LNCAP (cell line): Measurements from ENCODE around the gene MYOZ1.

Experiments
- TF ChIP-seq, protein P1 (sequence below): fragments of 450-650 bp; IDR thresholded peaks from 2 replicates; pipeline ENCODE4 v1.5.1; 2017; ENCODE audit warnings: mild to moderate bottlenecking

MYOZ1 gene

DNA sequence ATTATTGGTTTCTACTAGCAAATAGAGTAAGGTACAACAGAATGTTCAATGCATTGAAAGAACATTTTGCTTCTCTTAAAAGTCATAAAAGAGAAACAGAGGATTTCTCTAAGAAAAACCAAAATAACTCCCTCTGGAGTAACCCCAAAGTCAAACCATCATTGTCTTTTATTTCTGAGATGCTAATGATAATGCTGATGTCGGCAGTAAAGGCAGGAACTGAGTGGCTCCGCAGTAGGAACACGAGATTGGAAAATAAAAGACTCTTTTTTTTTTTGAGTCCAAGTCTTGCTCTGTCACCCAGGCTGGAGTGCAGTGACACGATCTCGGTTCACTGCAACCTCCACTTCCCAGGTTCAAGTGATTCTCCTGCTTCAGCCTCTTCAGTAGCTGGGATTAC, 47.5 kb downstream of the MYOZ1 start:
- TF ChIP-seq, protein P1, sequence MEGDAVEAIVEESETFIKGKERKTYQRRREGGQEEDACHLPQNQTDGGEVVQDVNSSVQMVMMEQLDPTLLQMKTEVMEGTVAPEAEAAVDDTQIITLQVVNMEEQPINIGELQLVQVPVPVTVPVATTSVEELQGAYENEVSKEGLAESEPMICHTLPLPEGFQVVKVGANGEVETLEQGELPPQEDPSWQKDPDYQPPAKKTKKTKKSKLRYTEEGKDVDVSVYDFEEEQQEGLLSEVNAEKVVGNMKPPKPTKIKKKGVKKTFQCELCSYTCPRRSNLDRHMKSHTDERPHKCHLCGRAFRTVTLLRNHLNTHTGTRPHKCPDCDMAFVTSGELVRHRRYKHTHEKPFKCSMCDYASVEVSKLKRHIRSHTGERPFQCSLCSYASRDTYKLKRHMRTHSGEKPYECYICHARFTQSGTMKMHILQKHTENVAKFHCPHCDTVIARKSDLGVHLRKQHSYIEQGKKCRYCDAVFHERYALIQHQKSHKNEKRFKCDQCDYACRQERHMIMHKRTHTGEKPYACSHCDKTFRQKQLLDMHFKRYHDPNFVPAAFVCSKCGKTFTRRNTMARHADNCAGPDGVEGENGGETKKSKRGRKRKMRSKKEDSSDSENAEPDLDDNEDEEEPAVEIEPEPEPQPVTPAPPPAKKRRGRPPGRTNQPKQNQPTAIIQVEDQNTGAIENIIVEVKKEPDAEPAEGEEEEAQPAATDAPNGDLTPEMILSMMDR: no peak

DNA sequence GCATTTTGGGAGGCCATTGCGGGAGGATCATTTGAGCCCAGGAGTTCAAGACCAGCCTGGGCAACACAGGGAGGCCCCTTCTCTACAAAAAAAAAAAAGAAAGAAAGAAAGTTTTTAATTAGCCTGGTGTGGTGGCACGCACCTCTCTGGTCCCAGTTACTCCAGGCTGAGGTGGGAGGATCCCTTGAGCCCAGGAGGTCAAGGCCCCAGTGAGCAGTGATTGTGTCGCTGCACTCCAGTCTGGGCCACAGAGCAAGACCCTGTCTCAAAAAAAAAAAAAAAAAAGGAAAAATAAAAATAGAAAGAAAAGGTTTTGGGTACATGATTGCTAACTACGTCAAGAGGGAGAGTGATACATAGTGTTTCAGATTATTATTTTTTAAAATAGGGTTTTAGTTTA, 48.2 kb downstream of the MYOZ1 start:
- TF ChIP-seq, protein P1: no peak

DNA sequence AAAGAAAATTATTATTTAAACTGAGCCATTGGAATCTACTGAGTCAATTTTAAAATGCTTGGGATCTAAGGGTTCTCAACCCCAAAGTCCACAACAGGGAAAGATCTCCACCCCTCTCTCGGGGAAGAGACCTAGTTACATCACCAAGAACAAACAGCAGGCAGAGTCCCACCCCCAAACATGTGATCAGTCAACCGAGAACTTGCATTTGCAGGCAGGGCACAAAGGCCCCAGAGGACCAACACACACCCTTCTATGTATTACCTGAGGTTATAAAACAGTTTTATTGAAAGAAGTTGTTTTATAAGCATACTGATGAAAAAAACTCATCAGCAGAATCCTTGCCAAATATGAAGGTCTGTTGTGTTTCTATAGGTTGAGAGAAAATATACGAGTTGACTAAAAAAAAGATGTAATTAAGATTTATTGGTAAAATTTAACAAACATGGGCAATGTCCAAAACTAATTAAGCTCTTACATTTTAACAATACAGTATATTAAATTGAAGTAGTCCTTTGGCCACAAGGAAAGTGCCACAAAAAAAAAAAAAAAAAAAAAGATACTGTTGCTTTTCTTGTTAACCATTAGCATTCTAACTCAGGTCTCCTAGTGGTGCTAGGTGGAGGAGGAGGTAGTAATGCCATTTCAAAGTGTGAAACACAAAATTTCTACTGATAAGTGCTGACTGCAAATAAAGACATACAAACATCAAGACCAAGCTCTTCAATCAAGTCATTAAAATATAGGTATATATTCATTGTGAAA, 49.2 kb downstream of the MYOZ1 start:
- TF ChIP-seq, protein P1: no peak

DNA sequence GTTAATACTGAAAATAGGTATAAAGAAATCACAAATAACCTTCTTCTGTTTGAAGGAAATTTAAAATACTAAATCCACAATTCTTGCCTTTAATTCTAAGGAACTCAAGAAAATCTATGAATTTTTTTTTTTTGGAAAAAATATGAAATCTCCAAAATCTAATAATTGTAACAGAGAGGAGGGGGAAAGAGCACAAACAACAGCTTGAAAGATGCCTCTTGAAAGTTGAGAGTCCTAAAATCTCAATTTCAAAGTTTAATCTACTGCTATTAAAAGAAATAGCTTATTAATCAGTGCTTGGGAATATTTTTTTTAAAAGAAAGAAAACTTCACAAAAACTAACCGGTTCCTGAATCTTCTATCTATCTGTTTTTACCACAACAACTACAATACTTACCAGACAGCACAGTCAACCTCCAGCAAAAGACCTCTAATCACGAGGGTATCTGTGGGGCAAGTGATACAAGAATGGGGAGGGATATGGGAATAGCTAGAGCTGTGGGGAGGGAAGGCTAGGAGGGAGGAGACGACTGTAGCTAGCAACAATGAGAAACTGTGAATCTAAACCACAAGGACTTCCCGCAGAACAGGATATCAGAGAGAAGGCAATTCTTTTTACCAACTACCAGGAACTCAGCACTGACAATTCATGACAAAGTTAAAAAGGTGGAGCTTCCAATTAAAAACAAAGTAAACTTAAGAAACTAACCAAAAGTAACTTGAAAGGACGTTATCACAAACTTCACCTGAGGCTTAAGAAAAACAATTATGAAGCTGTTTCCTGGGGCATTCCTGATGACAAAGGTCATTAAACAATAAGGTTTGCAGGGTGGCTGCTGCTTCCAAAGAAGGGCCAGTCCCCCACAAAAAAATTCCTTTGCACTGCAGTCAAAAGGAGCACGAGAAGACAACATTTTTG, 50.1 kb downstream of the MYOZ1 start, which contains the start of gene USP54:
Gene USP54 (minus strand): TSS at position 462 of the 919 bp plus-strand sequence. CDS start 15,684 bp downstream, outside the sequence.
- TF ChIP-seq, protein P1: no peak

DNA sequence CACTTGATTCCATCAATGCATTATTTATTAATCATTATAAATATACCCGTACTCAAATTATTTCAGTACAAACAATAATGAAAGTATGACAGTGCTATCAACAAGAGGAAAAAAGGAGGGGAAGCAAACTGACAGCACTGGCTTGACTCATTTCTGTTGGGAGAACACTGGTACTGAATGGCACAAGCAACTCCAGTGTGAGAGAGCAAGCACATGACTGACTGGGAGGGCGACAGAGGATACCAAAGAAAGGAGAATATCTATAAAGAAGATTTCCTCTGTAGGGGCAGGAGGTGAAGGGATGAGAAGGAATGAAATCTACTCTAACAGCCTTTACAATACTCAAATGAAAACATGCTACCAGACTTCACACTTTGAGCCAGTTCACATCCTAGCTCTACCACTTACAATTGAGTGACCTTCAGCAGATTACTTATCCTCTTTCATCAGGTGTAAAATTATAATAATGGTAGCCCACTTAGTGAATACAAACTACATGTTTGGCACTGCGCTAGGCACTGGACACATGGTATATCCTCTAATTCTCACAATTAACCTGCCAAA, 51.6 kb downstream of the MYOZ1 start:
- TF ChIP-seq, protein P1: no peak

DNA sequence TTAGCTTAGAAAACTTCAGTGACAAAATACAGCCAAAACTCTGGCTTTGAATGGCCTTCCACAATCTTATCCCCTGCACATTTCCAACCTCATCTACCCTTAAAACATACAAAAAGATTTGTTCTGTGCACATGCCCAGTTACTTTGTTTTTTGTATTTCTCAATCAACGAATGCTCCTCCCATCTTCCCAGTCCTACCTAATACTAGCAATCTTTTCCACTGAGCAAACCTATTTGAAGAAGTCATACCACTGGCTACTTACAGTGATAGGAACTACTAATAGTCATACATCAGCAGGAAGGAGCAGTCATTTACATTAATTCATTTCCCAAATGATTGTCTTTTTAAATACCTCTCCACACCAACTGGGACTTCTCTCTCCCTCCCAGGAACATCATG, 52.6 kb downstream of the MYOZ1 start:
- TF ChIP-seq, protein P1: no peak

DNA sequence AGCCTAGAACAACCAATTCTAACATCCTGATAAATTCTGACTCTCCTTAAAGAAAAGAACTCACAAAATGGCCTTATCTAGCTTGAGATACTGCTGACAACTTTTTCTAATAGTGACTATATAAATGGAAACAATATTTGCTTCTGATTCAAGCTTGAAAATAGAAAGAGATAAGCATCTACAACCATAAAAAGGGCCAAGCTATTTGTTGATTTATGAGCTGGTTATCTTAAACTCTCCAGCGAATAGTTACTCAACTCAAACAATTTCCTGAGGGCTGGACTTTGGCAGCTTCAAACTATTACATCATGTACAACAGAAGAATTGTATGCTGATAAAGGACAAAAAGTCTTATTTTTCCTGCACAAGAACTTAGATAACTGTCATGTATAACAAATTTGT, 54.7 kb downstream of the MYOZ1 start:
- TF ChIP-seq, protein P1: no peak
